ENCODE results near the gene TES.

DNA sequence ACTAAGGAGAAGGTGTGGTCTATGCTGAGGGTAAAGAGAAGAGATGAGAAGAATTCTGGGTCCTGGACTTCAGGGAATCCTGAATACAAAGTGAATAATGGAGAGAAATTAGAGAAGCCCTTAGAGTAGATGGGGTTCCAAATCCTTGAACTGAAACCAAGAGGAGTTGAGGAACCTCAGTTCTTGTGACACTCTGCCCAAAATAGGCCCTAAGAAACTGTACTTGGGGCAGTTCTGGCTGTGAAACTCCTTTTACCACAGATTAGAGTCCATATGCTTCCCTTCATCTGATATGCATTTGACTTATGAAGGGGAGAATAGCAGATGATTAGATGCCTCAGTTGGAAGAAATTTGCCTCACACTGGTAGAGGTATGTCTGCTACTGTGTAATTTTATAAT, 19.0 kb downstream of the TES start:
- TF ChIP-seq, protein P1, sequence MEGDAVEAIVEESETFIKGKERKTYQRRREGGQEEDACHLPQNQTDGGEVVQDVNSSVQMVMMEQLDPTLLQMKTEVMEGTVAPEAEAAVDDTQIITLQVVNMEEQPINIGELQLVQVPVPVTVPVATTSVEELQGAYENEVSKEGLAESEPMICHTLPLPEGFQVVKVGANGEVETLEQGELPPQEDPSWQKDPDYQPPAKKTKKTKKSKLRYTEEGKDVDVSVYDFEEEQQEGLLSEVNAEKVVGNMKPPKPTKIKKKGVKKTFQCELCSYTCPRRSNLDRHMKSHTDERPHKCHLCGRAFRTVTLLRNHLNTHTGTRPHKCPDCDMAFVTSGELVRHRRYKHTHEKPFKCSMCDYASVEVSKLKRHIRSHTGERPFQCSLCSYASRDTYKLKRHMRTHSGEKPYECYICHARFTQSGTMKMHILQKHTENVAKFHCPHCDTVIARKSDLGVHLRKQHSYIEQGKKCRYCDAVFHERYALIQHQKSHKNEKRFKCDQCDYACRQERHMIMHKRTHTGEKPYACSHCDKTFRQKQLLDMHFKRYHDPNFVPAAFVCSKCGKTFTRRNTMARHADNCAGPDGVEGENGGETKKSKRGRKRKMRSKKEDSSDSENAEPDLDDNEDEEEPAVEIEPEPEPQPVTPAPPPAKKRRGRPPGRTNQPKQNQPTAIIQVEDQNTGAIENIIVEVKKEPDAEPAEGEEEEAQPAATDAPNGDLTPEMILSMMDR (IDR thresholded peaks at IDR 0.05; ENCODE audit: low read depth, low read length) = no peak
- no peak for TF ChIP-seq POLR2A (IDR thresholded peaks at IDR 0.05; ENCODE audit: extremely low read depth, insufficient read length)
- TF ChIP-seq, protein P2, sequence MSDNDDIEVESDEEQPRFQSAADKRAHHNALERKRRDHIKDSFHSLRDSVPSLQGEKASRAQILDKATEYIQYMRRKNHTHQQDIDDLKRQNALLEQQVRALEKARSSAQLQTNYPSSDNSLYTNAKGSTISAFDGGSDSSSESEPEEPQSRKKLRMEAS (IDR thresholded peaks at IDR 0.05; ENCODE audit: low read depth, low read length) = no peak
- no peak for TF ChIP-seq MYC (IDR thresholded peaks at IDR 0.05; ENCODE audit: low read depth, low read length)
